Upper lobe of right lung (tissue), 1 donor: ENCODE data around the gene HTRA1. TPM values are rescaled to one million over a fixed set of nuclear protein-coding genes. Genes with fewer than 3 reads are reported as not detected.

ENCODE experiments used
- ATAC-seq: fragments of 200-7000 bp; cut with Tn5 transposase; one replicate; pipeline ENCODE4 v1.9.1; 2020; ENCODE audit warnings: mild to moderate bottlenecking, moderate library complexity
- DNase-seq: peaks from one replicate; pipeline ENCODE4 v3.0.0-alpha.2; 2020
- H3K27ac ChIP-seq: fragments of 200-600 bp; one replicate; pipeline ENCODE4 v1.8.0; 2022
- H3K27me3 ChIP-seq: fragments of 200-600 bp; one replicate; pipeline ENCODE4 v1.8.0; 2022; ENCODE audit warnings: mild to moderate bottlenecking
- H3K36me3 ChIP-seq: fragments of 200-600 bp; one replicate; pipeline ENCODE4 v1.8.0; 2022
- H3K4me1 ChIP-seq: fragments of 200-600 bp; one replicate; pipeline ENCODE4 v1.8.0; 2022
- H3K4me3 ChIP-seq: fragments of 200-600 bp; one replicate; pipeline ENCODE4 v1.8.0; 2022; ENCODE audit warnings: mild to moderate bottlenecking
- H3K9me3 ChIP-seq: fragments of 200-600 bp; one replicate; pipeline ENCODE4 v1.8.0; 2022
- CTCF ChIP-seq: fragments of 200-600 bp; IDR thresholded peaks from one replicate; pipeline ENCODE4 v1.8.0; 2022; ENCODE audit warnings: antibody characterized with exemption
- intact Hi-C: fragments of 100-400 bp; cut with DNase I; formaldehyde crosslinking; loops from one replicate; pipeline ENCODE4 v1.11.0; 2022
- total RNA-seq: library from RNA; stranded (reverse); fragmentation: NEBNext Ultra II Directional; extraction: Animal tissue kit (Norgen Biotek cat#: 25700); gene quantifications from one replicate; pipeline ENCODE4 v1.2.1, GENCODE V29; 2021
- donor health status: DM: no; HTN: yes; CAD: no; lungs with severe emphysema.

HTRA1 gene
- total RNA-seq, 1 donor from 2014 or later, result 83.8 TPM

- no peaks in the 10 kb centered on the region for H3K9me3 ChIP-seq
- DNase-seq (no peak), ATAC-seq (no peak)
- no peak overlapping the region for H3K27ac ChIP-seq
- H3K4me3 ChIP-seq, result no peak overlapping the region
- peaks cover 22% of the 10 kb centered on the region for H3K36me3 ChIP-seq
- H3K27me3 ChIP-seq, result no peaks in the 10 kb centered on the region
- TF ChIP-seq CTCF, result no peak
- intact Hi-C loops, result no loop called here
- H3K4me1 ChIP-seq, result no peaks in the 10 kb centered on the region
These were observed 46.7 kb downstream of the HTRA1 start for GRCh38 chr10:122508021-122508420.

DNA sequence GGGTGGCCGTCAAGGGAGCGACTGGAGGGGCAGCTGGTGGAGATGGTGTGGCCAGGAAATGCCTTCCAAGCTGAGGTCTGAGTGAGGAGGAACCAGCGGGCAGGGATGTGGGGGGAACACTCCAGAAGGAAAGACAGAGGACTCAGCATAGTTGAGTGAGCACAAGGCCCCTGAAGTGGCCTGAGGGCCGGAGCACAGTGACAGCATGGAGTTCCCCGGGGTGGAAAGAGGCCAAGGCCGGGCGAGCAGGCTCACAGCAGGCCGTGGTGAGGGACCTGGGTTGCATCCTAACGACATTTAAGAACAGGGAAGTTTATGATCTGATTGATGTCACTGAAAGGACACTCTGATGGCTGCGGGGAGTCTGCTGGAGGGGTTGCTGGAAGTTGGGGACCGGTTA, 48.0 kb downstream of the HTRA1 start:
- intact Hi-C loops, result no loop called here
- Histone ChIP-seq H3K4me1 (no peaks in the 10 kb centered on the region), H3K4me3 (no peak overlapping the region), H3K27ac (no peak overlapping the region), H3K9me3 (no peaks in the 10 kb centered on the region), H3K36me3 (peaks cover 22% of the 10 kb centered on the region), H3K27me3 (no peaks in the 10 kb centered on the region)
- ATAC-seq (no peak), DNase-seq (no peak)
- TF ChIP-seq CTCF, result no peak

DNA sequence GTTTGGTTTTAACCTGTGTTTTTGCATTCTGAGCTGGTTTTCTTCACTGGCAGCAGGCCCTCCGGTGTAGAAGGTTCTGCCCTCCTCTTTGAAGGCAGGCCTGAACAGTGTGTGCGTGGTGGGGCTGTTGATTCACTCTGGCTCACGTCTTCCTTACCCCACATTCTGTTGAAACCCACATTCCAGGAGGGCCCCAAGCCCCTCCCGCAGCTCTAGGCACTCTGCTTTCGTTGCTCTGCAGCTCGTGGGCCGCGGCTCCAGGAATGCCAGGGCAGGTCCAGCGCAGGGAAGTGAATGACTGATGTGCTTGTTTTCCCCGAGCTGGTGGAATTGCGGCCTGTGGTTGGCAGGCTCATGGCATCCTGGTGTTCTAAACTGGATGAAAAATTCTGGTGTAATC, 49.0 kb downstream of the HTRA1 start:
- Histone ChIP-seq H3K4me1 (no peaks in the 10 kb centered on the region), H3K27ac (no peak overlapping the region), H3K4me3 (no peak overlapping the region), H3K27me3 (no peaks in the 10 kb centered on the region), H3K9me3 (no peaks in the 10 kb centered on the region), H3K36me3 (peaks cover 22% of the 10 kb centered on the region)
- no peak for TF ChIP-seq CTCF
- no peak for DNase-seq
- ATAC-seq, result peak; percentile 31
- intact Hi-C loops, result no loop called here

DNA sequence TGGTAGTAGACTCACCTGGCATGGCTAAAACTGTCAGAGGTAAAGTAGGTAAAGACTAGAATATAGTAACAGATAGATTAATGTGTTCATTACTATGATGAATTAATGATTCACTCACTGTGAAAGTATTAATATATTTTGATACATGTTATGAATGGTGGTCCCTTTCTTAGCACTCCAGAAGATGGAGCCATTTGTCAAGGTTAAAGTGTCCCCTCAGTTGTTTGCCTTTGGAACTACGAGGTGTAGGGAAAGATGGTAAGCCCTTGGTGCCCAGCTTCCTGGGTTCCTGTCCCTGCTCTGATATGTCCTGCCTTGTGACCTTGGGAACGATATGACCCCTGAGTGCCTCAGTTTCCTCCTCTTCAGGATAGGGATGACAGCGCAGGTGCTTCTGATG, 49.4 kb downstream of the HTRA1 start:
- intact Hi-C loops, result no loop called here
- DNase-seq (no peak), ATAC-seq (no peak)
- Histone ChIP-seq H3K9me3 (no peaks in the 10 kb centered on the region), H3K27ac (no peak overlapping the region), H3K36me3 (peaks cover 22% of the 10 kb centered on the region), H3K4me1 (no peaks in the 10 kb centered on the region), H3K4me3 (no peak overlapping the region), H3K27me3 (no peaks in the 10 kb centered on the region)
- no peak for TF ChIP-seq CTCF

DNA sequence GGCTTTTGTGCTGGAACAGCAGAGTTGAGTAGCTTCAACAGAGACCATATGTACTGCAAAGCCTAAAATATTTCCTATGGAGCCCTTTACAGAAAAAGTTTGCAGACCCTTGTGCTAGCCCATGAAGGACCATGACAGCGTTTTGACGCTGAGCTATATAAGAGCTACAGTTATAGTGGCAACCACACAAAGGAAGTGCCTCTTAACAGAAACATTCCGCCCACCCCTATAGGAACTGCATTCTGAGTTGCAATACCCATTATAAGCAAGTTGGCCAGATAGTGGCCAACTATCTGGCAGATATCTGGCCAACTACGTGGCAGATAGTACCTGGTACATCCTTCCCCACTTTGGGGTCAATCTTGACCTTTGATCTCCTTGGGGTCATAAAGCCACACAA, 51.7 kb downstream of the HTRA1 start:
- H3K9me3 ChIP-seq, result no peaks in the 10 kb centered on the region
- no peak overlapping the region for H3K27ac ChIP-seq
- DNase-seq, result no peak
- no peak for ATAC-seq
- intact Hi-C loops, result no loop called here
- peaks cover 22% of the 10 kb centered on the region for H3K36me3 ChIP-seq
- TF ChIP-seq CTCF, result no peak
- H3K27me3 ChIP-seq, result no peaks in the 10 kb centered on the region
- H3K4me1 ChIP-seq, result no peaks in the 10 kb centered on the region
- no peak overlapping the region for H3K4me3 ChIP-seq

GRCh38 chr10:122514045-122514840, 52.9 kb downstream of the HTRA1 start:
- TF ChIP-seq CTCF, result no peak
- H3K4me1 ChIP-seq, result no peaks in the 10 kb centered on the region
- intact Hi-C loops, result no loop called here
- no peak overlapping the region for H3K27ac ChIP-seq
- H3K27me3 ChIP-seq, result no peaks in the 10 kb centered on the region
- DNase-seq (no peak), ATAC-seq (no peak)
- H3K36me3 ChIP-seq, result peaks cover 11% of the 10 kb centered on the region
- no peak overlapping the region for H3K4me3 ChIP-seq
- no peaks in the 10 kb centered on the region for H3K9me3 ChIP-seq
